Common myeloid progenitor, CD34-positive (primary cell): ENCODE data around the gene MORN1.
A peak's percentile ranks its signal among the peaks of the same experiment; 100 is the strongest.

Experiments
- CTCF ChIA-PET: fragments of 350-600 bp; sonication (Branson Sonifier 250); formaldehyde crosslinking; loops from one replicate; lab custom pipeline; 2021; ENCODE audit warnings: antibody characterized with exemption; lab: Charles Lee
- POLR2A ChIA-PET: fragments of 350-600 bp; sonication (Branson Sonifier 250); formaldehyde crosslinking; loops from one replicate; lab custom pipeline; 2021; ENCODE audit warnings: antibody characterized with exemption; lab: Charles Lee
- DNase-seq, 3 donors: peaks; one replicate each; pipeline versions ENCODE4 v3.0.0 to v3.0.0-alpha.2; 2013
- H3K27ac ChIP-seq, 2 experiments: 1 replicate in 1 of 2; 2 replicates in 1 of 2; pipeline ENCODE4 v1.7.0; 2013; ENCODE audit warnings: inconsistent platforms in 2 of 2, low read length in 2 of 2, mild to moderate bottlenecking in 2 of 2, low read depth in 1 of 2, moderate library complexity in 1 of 2; ENCODE audit not compliant: severe bottlenecking in 2 of 2, insufficient read depth in 1 of 2, poor library complexity in 1 of 2
- H3K27me3 ChIP-seq, 5 experiments: replicated peaks in 2 of 5; 1 replicate in 3 of 5; 2 replicates in 2 of 5; pipeline versions ENCODE4 v1.6.1 to v1.7.0; 2013; ENCODE audit warnings: low read length in 4 of 5, mild to moderate bottlenecking in 2 of 5, moderate library complexity in 2 of 5, inconsistent platforms in 1 of 5; ENCODE audit not compliant: insufficient read depth in 5 of 5, control insufficient read depth in 4 of 5
- H3K36me3 ChIP-seq, 4 experiments: 1 replicate in 2 of 4; 2 replicates in 2 of 4; pipeline versions ENCODE4 v1.6.1 to v1.7.0; 2013; ENCODE audit warnings: low read length in 3 of 4, control low read depth in 1 of 4, mild to moderate bottlenecking in 1 of 4; ENCODE audit not compliant: control insufficient read depth in 4 of 4, insufficient read depth in 4 of 4
- H3K4me1 ChIP-seq, 4 experiments: 1 replicate in 3 of 4; 2 replicates in 1 of 4; pipeline versions ENCODE4 v1.6.1 to v1.7.1; 2013; ENCODE audit warnings: low read length in 3 of 4, mild to moderate bottlenecking in 3 of 4, control low read depth in 1 of 4, inconsistent platforms in 1 of 4, moderate library complexity in 1 of 4; ENCODE audit not compliant: control insufficient read depth in 4 of 4, insufficient read depth in 4 of 4; ENCODE audit errors: control extremely low read depth in 1 of 4
- H3K4me3 ChIP-seq, 7 experiments: 1 replicate in 4 of 7; 2 replicates in 3 of 7; pipeline versions ENCODE4 v1.5.1 to v1.7.0; 2013; ENCODE audit warnings: mild to moderate bottlenecking in 7 of 7, low read length in 6 of 7, moderate library complexity in 6 of 7, inconsistent platforms in 2 of 7, low read depth in 2 of 7, control low read depth in 1 of 7; ENCODE audit not compliant: insufficient read depth in 4 of 7, control insufficient read depth in 1 of 7; ENCODE audit errors: extremely low read depth in 1 of 7
- H3K9me3 ChIP-seq, 5 experiments: 1 replicate in 4 of 5; 2 replicates in 1 of 5; pipeline versions ENCODE4 v1.6.1 to v1.7.1; 2013; ENCODE audit warnings: low read length in 4 of 5, mild to moderate bottlenecking in 2 of 5, inconsistent platforms in 1 of 5, low read depth in 1 of 5, moderate library complexity in 1 of 5; ENCODE audit not compliant: control insufficient read depth in 4 of 5, insufficient read depth in 2 of 5; ENCODE audit errors: control extremely low read depth in 1 of 5
- WGBS: methylation state at CpG from one replicate; pipeline ENCODE4 v1.1.5; 2013; ENCODE audit not compliant: insufficient coverage; 5-methylcytosine and 5-hydroxymethylcytosine counted together

Gene MORN1

DNA sequence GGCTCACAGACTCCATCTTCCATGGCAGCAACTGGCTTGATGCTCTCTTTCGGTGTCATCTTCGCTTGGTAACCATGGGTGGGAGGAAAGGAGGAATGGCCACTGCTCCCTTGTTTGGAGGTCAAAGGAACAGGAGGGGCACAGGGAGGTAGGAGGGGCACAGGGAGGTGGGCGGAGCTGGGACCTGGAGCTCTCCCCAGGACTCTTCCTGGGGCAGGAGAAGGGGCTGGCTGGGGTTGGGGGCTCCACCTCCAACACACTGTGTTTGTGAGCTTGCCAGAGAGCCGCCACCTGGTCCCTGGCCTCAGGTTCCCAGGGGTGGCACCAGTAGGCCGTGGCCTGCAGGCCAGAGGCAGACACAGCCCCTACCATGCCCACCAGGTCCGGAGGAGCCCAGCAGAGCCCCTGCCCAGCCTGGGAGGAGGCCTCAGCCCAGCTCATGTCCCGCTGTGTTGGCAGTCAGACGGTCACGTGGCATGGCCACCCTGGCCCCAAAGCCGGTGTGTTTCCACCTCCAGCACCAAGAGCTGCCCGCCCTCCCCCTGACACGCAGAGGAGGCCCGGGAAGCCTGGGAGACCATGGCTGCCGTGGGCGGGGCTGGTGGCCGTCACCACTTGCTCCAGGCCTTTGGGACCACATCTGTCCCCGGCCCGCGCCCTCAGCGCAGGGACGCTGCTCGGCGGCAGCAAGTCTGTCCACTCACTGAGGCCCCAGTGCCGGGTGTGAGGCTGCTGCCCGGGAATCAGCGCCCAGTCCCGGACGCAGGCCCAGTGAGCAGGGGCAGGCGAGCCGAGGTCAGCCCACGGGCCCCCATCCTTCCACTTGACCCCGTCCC lies 73.9 kb downstream of the MORN1 start:
- no peak for DNase-seq
- H3K27ac ChIP-seq = no peak overlapping the region
- ChIA-PET CTCF (interaction anchor here (1.5 to 2.3 kb wide), 4 partner anchors 10 to 122 kb away, joined by 3 to 6 read pairs (median 6); partner anchors contain the start of gene FAAP20), POLR2A (interaction anchor here (1.7 to 7.0 kb wide), 2 partner anchors 62 to 88 kb away, joined by 4 to 39 read pairs; no protein-coding TSS in a partner anchor)
- no peak overlapping the region for H3K4me3 ChIP-seq
- peaks cover 0 to 5% (median 0%) of the 10 kb centered on the region in 5 experiments for H3K27me3 ChIP-seq
- H3K4me1 ChIP-seq = peaks cover 0 to 59% (median 49%) of the 10 kb centered on the region in 4 experiments
- no peaks in the 10 kb centered on the region for H3K36me3 ChIP-seq
- 97% methylated on average over 28 of the region's 32 CpGs for WGBS
- no peaks in the 10 kb centered on the region for H3K9me3 ChIP-seq

DNA sequence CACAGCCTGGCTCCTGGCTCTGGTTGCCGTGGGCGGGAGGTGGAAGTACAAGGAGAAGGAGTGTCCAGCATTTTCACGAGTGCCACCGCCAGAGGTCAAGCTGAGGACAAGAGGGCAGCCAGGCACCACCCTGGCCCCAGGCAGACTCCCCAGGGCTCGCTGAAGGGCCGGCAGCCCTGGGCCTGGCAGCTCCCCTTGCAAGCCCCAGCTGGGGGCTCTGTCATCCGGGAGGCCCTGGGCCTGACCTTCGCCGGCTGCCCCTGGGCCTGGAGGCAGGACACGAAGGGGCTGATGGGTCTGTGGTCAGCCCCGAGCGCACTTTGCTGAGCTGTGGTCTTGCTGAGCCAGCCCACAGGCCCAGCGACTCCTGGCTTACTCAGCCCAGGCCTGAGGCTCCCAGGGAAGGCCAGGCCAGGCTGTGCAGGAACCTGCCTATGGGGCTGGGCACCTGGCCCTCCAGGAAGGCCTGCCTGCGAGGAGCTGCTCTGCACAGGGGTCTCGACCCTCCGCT lies 74.8 kb downstream of the MORN1 start:
- ChIA-PET CTCF (interaction anchor here (1.0 to 2.6 kb wide), 12 partner anchors 9 to 128 kb away, joined by 3 to 15 read pairs (median 6); partner anchors contain the start of gene FAAP20), POLR2A (interaction anchor here (1.1 to 7.0 kb wide), 5 partner anchors 15 to 89 kb away, joined by 3 to 95 read pairs (median 31); no protein-coding TSS in a partner anchor)
- peaks cover 0 to 59% (median 54%) of the 10 kb centered on the region in 4 experiments for H3K4me1 ChIP-seq
- no peak for DNase-seq
- peaks cover 0 to 3% (median 0%) of the 10 kb centered on the region in 5 experiments for H3K27me3 ChIP-seq
- no peak overlapping the region for H3K27ac ChIP-seq
- 93% methylated on average over 12 of the region's 16 CpGs for WGBS
- no peak overlapping the region for H3K4me3 ChIP-seq
- H3K9me3 ChIP-seq = no peaks in the 10 kb centered on the region
- H3K36me3 ChIP-seq = no peaks in the 10 kb centered on the region

DNA sequence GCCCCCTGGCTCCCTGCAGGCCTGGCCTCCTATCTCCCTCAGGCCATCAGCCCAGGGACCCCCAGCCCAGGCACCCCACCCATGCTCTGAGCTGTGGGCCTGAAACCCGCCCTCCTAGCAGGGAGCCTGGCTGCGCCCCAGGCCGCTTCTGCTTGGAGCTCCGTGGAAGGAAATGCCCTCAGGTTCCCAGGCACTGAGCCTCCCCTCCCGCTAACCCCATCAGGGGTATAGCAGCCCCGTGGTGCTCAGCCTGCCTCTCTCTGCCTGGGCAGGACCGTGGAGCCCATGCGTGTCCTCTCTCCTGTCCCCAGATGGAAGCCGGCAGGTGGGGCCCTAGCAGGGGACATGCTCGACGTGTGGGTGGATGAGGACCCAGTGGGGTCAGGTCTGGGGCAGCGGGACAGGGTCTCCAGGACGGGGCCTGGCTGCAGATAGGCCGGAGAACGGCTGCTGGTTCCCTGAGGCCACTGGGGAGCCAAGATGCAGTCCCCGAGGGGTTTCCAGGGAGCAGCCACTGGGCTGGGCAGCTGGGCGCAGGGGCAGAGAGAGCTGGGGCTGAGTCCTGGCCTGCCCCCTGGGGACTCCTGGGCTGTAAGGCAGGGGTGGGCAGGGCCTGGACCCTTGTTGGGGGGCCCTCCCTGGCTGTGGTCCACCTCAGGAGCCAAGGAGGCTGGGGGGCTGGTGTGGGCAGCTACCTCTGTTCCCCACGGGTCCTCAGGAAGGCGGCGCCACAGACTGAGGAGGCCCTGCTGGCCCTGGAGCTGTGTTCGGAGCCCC lies 75.5 kb downstream of the MORN1 start:
- 48% methylated on average over 20 of the region's 21 CpGs for WGBS
- H3K36me3 ChIP-seq = no peaks in the 10 kb centered on the region
- no peaks in the 10 kb centered on the region for H3K9me3 ChIP-seq
- H3K27me3 ChIP-seq = no peaks in the 10 kb centered on the region
- peaks cover 0 to 59% (median 55%) of the 10 kb centered on the region in 4 experiments for H3K4me1 ChIP-seq
- ChIA-PET POLR2A (interaction anchor here (0.9 to 7.0 kb wide), 6 partner anchors 15 to 88 kb away, joined by 3 to 95 read pairs (median 18); partner anchors contain the start of genes MORN1 and RER1), CTCF (interaction anchor here (1.0 to 2.6 kb wide), 15 partner anchors 8 to 128 kb away, joined by 3 to 15 read pairs (median 5); partner anchors contain the start of gene FAAP20)
- DNase-seq = no peak
- peak overlapping the region; percentile 40 to 68 for H3K27ac ChIP-seq
- H3K4me3 ChIP-seq = peak overlapping the region; percentile 0 to 76 (median 40)

DNA sequence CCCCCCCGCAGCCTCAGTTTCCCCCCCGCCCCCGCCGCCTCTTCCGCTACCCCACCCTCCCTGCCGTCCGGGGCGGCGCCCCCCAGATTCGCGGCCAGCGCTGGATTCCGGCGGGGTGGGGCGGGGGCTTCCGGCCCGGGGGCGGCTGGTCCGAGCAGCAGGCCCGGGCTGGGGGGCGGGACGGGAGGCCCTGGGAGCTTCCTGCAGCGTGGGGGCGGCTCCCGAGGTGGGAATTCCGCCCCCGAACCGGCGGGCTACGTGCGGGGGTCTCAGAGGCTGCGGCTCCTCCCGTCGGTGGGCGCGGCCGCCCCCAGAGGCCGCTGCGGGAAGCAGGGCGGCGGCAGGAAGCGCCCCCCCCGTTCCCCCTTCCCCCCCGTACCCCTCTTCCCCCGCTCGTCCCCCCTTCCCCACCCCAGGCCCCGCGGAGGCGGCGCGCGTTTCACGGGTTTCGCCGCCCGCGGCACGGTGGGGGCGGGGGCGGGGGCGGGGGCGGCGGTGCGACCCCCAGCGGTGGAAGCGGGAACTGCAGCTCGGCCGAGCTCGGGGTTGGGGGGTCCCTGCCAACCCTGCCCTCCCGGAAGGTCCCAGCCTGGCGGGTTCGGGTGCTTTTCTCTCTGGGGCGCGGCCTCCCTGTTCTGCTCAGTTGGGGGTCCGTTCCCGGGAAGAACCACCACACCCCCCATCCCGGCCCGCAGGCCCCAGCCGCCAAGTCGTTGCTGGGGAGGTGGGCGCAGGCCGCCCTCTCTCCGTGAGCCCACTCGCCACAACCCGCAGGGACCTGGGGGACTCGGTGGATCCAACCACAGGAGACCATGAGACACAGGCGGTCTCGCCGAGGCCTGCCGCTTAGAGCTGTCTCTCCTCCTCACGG lies 76.3 kb downstream of the MORN1 start:
- peak; percentile 62 to 81 (median 74) for DNase-seq
- 7% methylated on average over 36 of the region's 91 CpGs for WGBS
- CTCF ChIA-PET = interaction anchor here (1.4 to 2.6 kb wide), 11 partner anchors 8 to 120 kb away, joined by 3 to 15 read pairs (median 6); partner anchors contain the start of gene FAAP20
- Histone ChIP-seq H3K27me3 (no peaks in the 10 kb centered on the region), H3K4me1 (peaks cover 0 to 59% (median 55%) of the 10 kb centered on the region in 4 experiments), H3K9me3 (no peaks in the 10 kb centered on the region), H3K27ac (peak overlapping the region; percentile 40 to 68), H3K4me3 (peak overlapping the region; percentile 0 to 76 (median 40)), H3K36me3 (no peaks in the 10 kb centered on the region)
- POLR2A ChIA-PET = interaction anchor here (0.7 to 7.0 kb wide), 9 partner anchors 14 to 87 kb away, joined by 3 to 95 read pairs (median 5); partner anchors contain the start of genes MORN1 and RER1

DNA sequence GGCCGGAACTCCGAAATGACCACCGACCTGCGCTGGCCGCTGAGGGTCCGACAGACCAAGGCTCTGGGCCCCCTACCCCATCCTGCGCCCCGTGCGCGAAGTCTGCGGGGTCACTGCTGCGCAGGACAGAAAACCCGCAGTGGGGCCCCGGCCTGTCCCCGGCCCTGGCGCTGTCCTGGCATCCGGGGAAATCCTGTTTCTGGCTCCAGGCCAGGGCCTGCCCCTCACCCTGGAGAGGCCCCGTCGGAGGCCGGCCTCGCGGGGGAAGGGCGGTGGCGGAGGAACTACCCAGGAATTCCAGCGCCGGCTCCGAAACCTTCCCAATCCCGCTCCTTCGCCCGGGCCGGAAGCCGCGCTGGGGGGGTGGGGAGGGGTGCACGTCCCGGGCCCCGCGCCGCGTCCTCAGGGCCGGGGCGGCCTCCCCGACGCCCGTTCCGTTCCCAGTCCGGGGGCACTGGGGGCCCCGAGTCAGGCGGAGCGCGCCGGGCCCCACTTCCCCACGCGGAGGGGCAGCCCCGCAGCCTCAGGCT lies 77.0 kb downstream of the MORN1 start:
- H3K4me3 ChIP-seq = peak overlapping the region in 5 of 7 experiments; percentile 13 to 64 (median 19)
- H3K36me3 ChIP-seq = no peaks in the 10 kb centered on the region
- H3K27me3 ChIP-seq = no peaks in the 10 kb centered on the region
- ChIA-PET POLR2A (interaction anchor here (0.7 to 7.0 kb wide), 7 partner anchors 13 to 87 kb away, joined by 3 to 95 read pairs (median 18); no protein-coding TSS in a partner anchor), CTCF (interaction anchor here (0.7 to 2.6 kb wide), 4 partner anchors 14 to 59 kb away, joined by 3 to 15 read pairs (median 4); no protein-coding TSS in a partner anchor)
- H3K4me1 ChIP-seq = peaks cover 0 to 59% (median 55%) of the 10 kb centered on the region in 4 experiments
- WGBS = 19% methylated on average over 38 of the region's 54 CpGs
- no peak overlapping the region for H3K27ac ChIP-seq
- no peaks in the 10 kb centered on the region for H3K9me3 ChIP-seq
- peak in 1 of 3 donors; percentile 35 for DNase-seq
